ENCODE results near the gene CYS1. TPM values are rescaled to one million over a fixed set of nuclear protein-coding genes. Genes with fewer than 3 reads are reported as not detected.
A peak's percentile ranks its signal among the peaks of the same experiment; 100 is the strongest.

Gene CYS1
- total and polyA plus RNA-seq, 2 of the 8 experiments (the other 6 are each of a cell fraction or from before 2014, with no cell fraction given), result 0.09 to 0.13 TPM

- TF ChIP-seq, protein P1, sequence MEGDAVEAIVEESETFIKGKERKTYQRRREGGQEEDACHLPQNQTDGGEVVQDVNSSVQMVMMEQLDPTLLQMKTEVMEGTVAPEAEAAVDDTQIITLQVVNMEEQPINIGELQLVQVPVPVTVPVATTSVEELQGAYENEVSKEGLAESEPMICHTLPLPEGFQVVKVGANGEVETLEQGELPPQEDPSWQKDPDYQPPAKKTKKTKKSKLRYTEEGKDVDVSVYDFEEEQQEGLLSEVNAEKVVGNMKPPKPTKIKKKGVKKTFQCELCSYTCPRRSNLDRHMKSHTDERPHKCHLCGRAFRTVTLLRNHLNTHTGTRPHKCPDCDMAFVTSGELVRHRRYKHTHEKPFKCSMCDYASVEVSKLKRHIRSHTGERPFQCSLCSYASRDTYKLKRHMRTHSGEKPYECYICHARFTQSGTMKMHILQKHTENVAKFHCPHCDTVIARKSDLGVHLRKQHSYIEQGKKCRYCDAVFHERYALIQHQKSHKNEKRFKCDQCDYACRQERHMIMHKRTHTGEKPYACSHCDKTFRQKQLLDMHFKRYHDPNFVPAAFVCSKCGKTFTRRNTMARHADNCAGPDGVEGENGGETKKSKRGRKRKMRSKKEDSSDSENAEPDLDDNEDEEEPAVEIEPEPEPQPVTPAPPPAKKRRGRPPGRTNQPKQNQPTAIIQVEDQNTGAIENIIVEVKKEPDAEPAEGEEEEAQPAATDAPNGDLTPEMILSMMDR (IDR thresholded peaks at IDR 0.05; ENCODE audit: control extremely low read depth in 1 of 3, insufficient read depth in 1 of 3, low read depth in 1 of 3, low read length in 3 of 3), result peak in 1 of 3 experiments; percentile 15; a peak in 1 of 4 replicates
Measured at GRCh38 chr2:10071595-10071994, 8.6 kb downstream of the CYS1 start (continued).

Measured in H1 (cell line).